Osteoblast (primary cell): ENCODE results near the gene CPA3. TPM values are rescaled to one million over a fixed set of nuclear protein-coding genes. Genes with fewer than 3 reads are reported as not detected.

ENCODE experiments used
- DNase-seq: peaks from one replicate; pipeline ENCODE4 v3.0.0; 2011; ENCODE audit warnings: low spot score, mixed read lengths; ENCODE audit not compliant: insufficient read length; ENCODE audit errors: missing footprints
- H2AFZ ChIP-seq: 2 replicates; pipeline ENCODE4 v1.6.0; 2011; ENCODE audit warnings: mild to moderate bottlenecking, low read length
- H3K27ac ChIP-seq: 2 replicates; pipeline ENCODE4 v1.5.1; 2011; ENCODE audit warnings: mild to moderate bottlenecking, low read depth, low read length, moderate library complexity
- H3K27me3 ChIP-seq: 2 replicates; pipeline ENCODE4 v1.6.0; 2012; ENCODE audit warnings: mild to moderate bottlenecking, control low read depth, inconsistent platforms, low read length, moderate library complexity; ENCODE audit not compliant: insufficient read depth
- H3K36me3 ChIP-seq: 2 replicates; pipeline ENCODE4 v1.5.1; 2011; ENCODE audit warnings: mild to moderate bottlenecking, low read length, control low read depth, moderate library complexity; ENCODE audit not compliant: insufficient read depth
- H3K4me1 ChIP-seq: 2 replicates; pipeline ENCODE4 v1.5.1; 2011; ENCODE audit warnings: mild to moderate bottlenecking, low read length, control low read depth, moderate library complexity; ENCODE audit not compliant: insufficient read depth
- H3K4me2 ChIP-seq: 2 replicates; pipeline ENCODE4 v1.6.0; 2011; ENCODE audit warnings: mild to moderate bottlenecking, low read length; ENCODE audit not compliant: insufficient read depth
- H3K4me3 ChIP-seq: fragments of 200-600 bp; sonication (generic); 3 replicates; pipeline ENCODE4 v1.5.1; 2012; ENCODE audit warnings: mild to moderate bottlenecking, low read length, inconsistent platforms; ENCODE audit not compliant: insufficient read depth
- H3K79me2 ChIP-seq: 2 replicates; pipeline ENCODE4 v1.6.0; 2012; ENCODE audit warnings: mild to moderate bottlenecking, low read length, control low read depth, inconsistent platforms; ENCODE audit not compliant: insufficient read depth
- H3K9me3 ChIP-seq: 2 replicates; pipeline ENCODE4 v1.5.1; 2011; ENCODE audit warnings: low read depth, low read length, control low read depth
- H4K20me1 ChIP-seq: 2 replicates; pipeline ENCODE4 v1.6.0; 2012; ENCODE audit warnings: mild to moderate bottlenecking, low read length, control low read depth; ENCODE audit not compliant: insufficient read depth
- CTCF ChIP-seq: IDR thresholded peaks from 2 replicates; pipeline ENCODE4 v1.5.1; 2011; ENCODE audit warnings: mild to moderate bottlenecking, low read depth, low read length, moderate library complexity; ENCODE audit errors: extremely low read depth
- total RNA-seq: library from RNA; depleted of rRNA; stranded (reverse); fragments of >200 nt; gene quantifications from 2 replicates; pipeline ENCODE4 v1.2.3, GENCODE V29; 2012

CPA3 gene
- total RNA-seq, 1 donor: 1.1 TPM

- no peak overlapping the region for H3K27ac ChIP-seq
- no peaks in the 10 kb centered on the region for H4K20me1 ChIP-seq
Measured at GRCh38 chr3:148930752-148931151, 65.7 kb downstream of the CPA3 start.

GRCh38 chr3:148931574-148931973, 66.5 kb downstream of the CPA3 start:
- peaks cover 5% of the 10 kb centered on the region for H3K4me1 ChIP-seq
- H4K20me1 ChIP-seq: no peaks in the 10 kb centered on the region
- no peaks in the 10 kb centered on the region for H3K27me3 ChIP-seq
- H3K4me2 ChIP-seq: no peak overlapping the region
- no peaks in the 10 kb centered on the region for H3K9me3 ChIP-seq
- TF ChIP-seq CTCF: no peak
- no peak for DNase-seq
- H3K79me2 ChIP-seq: no peaks in the 10 kb centered on the region
- H2AFZ ChIP-seq: no peak overlapping the region
- no peaks in the 10 kb centered on the region for H3K36me3 ChIP-seq
- H3K4me3 ChIP-seq: no peak overlapping the region
- H3K27ac ChIP-seq: no peak overlapping the region

More at GRCh38 chr3:148930752-148931151, 65.7 kb downstream of the CPA3 start:
- peak; percentile 18 for DNase-seq
- H3K4me3 ChIP-seq: no peak overlapping the region
- no peaks in the 10 kb centered on the region for H3K36me3 ChIP-seq
- H3K27me3 ChIP-seq: no peaks in the 10 kb centered on the region
- H3K79me2 ChIP-seq: no peaks in the 10 kb centered on the region
- H2AFZ ChIP-seq: no peak overlapping the region
- no peak for TF ChIP-seq CTCF
- H3K4me1 ChIP-seq: peaks cover 5% of the 10 kb centered on the region
- no peaks in the 10 kb centered on the region for H3K9me3 ChIP-seq
- H3K4me2 ChIP-seq: peak overlapping the region; percentile 22

- H3K36me3 ChIP-seq: no peaks in the 10 kb centered on the region
- H3K4me1 ChIP-seq: peaks cover 15% of the 10 kb centered on the region
- no peaks in the 10 kb centered on the region for H3K27me3 ChIP-seq
- no peak overlapping the region for H3K27ac ChIP-seq
- H3K4me3 ChIP-seq: no peak overlapping the region
- TF ChIP-seq CTCF: no peak
- H3K4me2 ChIP-seq: no peak overlapping the region
- no peaks in the 10 kb centered on the region for H4K20me1 ChIP-seq
- H2AFZ ChIP-seq: no peak overlapping the region
- no peaks in the 10 kb centered on the region for H3K79me2 ChIP-seq
- no peaks in the 10 kb centered on the region for H3K9me3 ChIP-seq
- no peak for DNase-seq
Measured at GRCh38 chr3:148932972-148933371, 67.9 kb downstream of the CPA3 start.

GRCh38 chr3:148937467-148938255, 72.6 kb downstream of the CPA3 start:
- Histone ChIP-seq H3K4me2 (peak overlapping the region; percentile 14), H3K9me3 (no peaks in the 10 kb centered on the region), H3K36me3 (no peaks in the 10 kb centered on the region), H3K27me3 (no peaks in the 10 kb centered on the region), H3K79me2 (no peaks in the 10 kb centered on the region), H3K27ac (no peak overlapping the region), H3K4me1 (peaks cover 10% of the 10 kb centered on the region), H2AFZ (peak overlapping the region; percentile 4), H3K4me3 (no peak overlapping the region), H4K20me1 (no peaks in the 10 kb centered on the region)
- no peak for DNase-seq
- TF ChIP-seq CTCF: no peak
